Stimulated activated naive B cell treated with anti-CD40 and anti-IgM and Interleukin-4, amounts not matched to agents 10 μg/mL and 1 μg/mL and 100 μg/mL, for 72 hours (primary cell): Measurements from ENCODE around the gene RAB7B.

Source experiments
- ATAC-seq, 2 donors: fragments of 150-1000 bp; cut with Tn5 transposase; replicated peaks; 2 replicates each; pipeline ENCODE4 v1.10.0; 2021; ENCODE audit warnings: moderate library complexity in 1 of 2
- DNase-seq: peaks from one replicate; pipeline ENCODE4 v3.0.0; 2021
- H3K27ac Mint-ChIP-seq: one replicate; pipeline ENCODE4 v1.8.0; 2022; ENCODE audit warnings: mild to moderate bottlenecking, mixed read lengths
- H3K27me3 Mint-ChIP-seq, 2 donors: one replicate each; pipeline ENCODE4 v1.8.0; 2022; ENCODE audit warnings: mixed read lengths in 2 of 2
- H3K36me3 Mint-ChIP-seq, 2 donors: one replicate each; pipeline ENCODE4 v1.8.0; 2022; ENCODE audit warnings: mixed read lengths in 2 of 2, mild to moderate bottlenecking in 1 of 2
- H3K4me1 Mint-ChIP-seq, 2 donors: one replicate each; pipeline ENCODE4 v1.8.0; 2022; ENCODE audit warnings: mixed read lengths in 2 of 2, mild to moderate bottlenecking in 1 of 2
- H3K4me3 Mint-ChIP-seq, 2 donors: one replicate each; pipeline ENCODE4 v1.8.0; 2022; ENCODE audit warnings: mild to moderate bottlenecking in 2 of 2, mixed read lengths in 2 of 2, moderate library complexity in 1 of 2
- H3K9me3 Mint-ChIP-seq, 2 donors: one replicate each; pipeline ENCODE4 v1.8.0; 2022; ENCODE audit warnings: mixed read lengths in 2 of 2, mild to moderate bottlenecking in 1 of 2

RAB7B gene

GRCh38 chr1:205948886-205949285 lies 54.3 kb downstream of the RAB7B start:
- no peaks in the 10 kb centered on the region for H3K36me3 Mint-ChIP-seq
- DNase-seq = no peak
- H3K4me3 Mint-ChIP-seq = no peak overlapping the region
- peaks cover 1 to 3% of the 10 kb centered on the region in 2 donors for H3K27me3 Mint-ChIP-seq
- no peaks in the 10 kb centered on the region for H3K9me3 Mint-ChIP-seq
- ATAC-seq = no peak
- H3K27ac Mint-ChIP-seq = no peak overlapping the region
- H3K4me1 Mint-ChIP-seq = peaks cover 6 to 7% of the 10 kb centered on the region in 2 donors

- Mint-ChIP-seq H3K27ac (no peak overlapping the region), H3K27me3 (peaks cover 10 to 11% of the 10 kb centered on the region in 2 donors), H3K4me1 (peaks cover 6 to 12% of the 10 kb centered on the region in 2 donors), H3K36me3 (no peaks in the 10 kb centered on the region), H3K4me3 (no peak overlapping the region), H3K9me3 (no peaks in the 10 kb centered on the region)
- peak; percentile 48 to 62 for ATAC-seq
- no peak for DNase-seq
Observed at GRCh38 chr1:205948039-205948438, 55.2 kb downstream of the RAB7B start.

GRCh38 chr1:205947024-205947423 lies 56.2 kb downstream of the RAB7B start:
- Mint-ChIP-seq H3K4me1 (peaks cover 8 to 12% of the 10 kb centered on the region in 2 donors), H3K27ac (no peak overlapping the region), H3K9me3 (no peaks in the 10 kb centered on the region), H3K27me3 (peaks cover 20 to 21% of the 10 kb centered on the region in 2 donors), H3K4me3 (no peak overlapping the region), H3K36me3 (no peaks in the 10 kb centered on the region)
- DNase-seq (no peak), ATAC-seq (no peak)

GRCh38 chr1:205945069-205945468 lies 58.1 kb downstream of the RAB7B start:
- Mint-ChIP-seq H3K27me3 (peaks cover 33 to 36% of the 10 kb centered on the region in 2 donors), H3K27ac (no peak overlapping the region), H3K4me3 (no peak overlapping the region), H3K36me3 (no peaks in the 10 kb centered on the region), H3K9me3 (no peaks in the 10 kb centered on the region), H3K4me1 (peaks cover 8 to 12% of the 10 kb centered on the region in 2 donors)
- ATAC-seq (no peak), DNase-seq (no peak)

- no peak overlapping the region for H3K4me3 Mint-ChIP-seq
- DNase-seq (no peak), ATAC-seq (no peak)
- H3K27ac Mint-ChIP-seq = no peak overlapping the region
- no peaks in the 10 kb centered on the region for H3K36me3 Mint-ChIP-seq
- H3K4me1 Mint-ChIP-seq = peaks cover 10 to 17% of the 10 kb centered on the region in 2 donors
- H3K9me3 Mint-ChIP-seq = no peaks in the 10 kb centered on the region
- peaks cover 39 to 41% of the 10 kb centered on the region in 2 donors for H3K27me3 Mint-ChIP-seq
Observed at GRCh38 chr1:205944525-205944924, 58.7 kb downstream of the RAB7B start.

GRCh38 chr1:205943245-205943644 lies 60.0 kb downstream of the RAB7B start, which contains the start of gene SLC26A9:
Gene SLC26A9 (minus strand): TSS chr1:205943456. CDS start chr1:205935820, 7,636 bp downstream.
- Mint-ChIP-seq H3K4me3 (no peak within 1 kb of the TSS), H3K27ac (no peak within 1 kb of the TSS), H3K9me3 (no peaks in the 10 kb centered on the region), H3K4me1 (peaks cover 9 to 16% of the 10 kb centered on the region in 2 donors), H3K36me3 (no peaks in the 10 kb centered on the region), H3K27me3 (peaks cover 48 to 50% of the 10 kb centered on the region in 2 donors)
- ATAC-seq (no peak), DNase-seq (no peak)

- Mint-ChIP-seq H3K27me3 (peaks cover 53 to 54% of the 10 kb centered on the region in 2 donors), H3K27ac (no peak overlapping the region), H3K9me3 (no peaks in the 10 kb centered on the region)
Observed at GRCh38 chr1:205942631-205943159, 60.5 kb downstream of the RAB7B start.

GRCh38 chr1:205940710-205941109 lies 62.5 kb downstream of the RAB7B start:
- no peaks in the 10 kb centered on the region for H3K9me3 Mint-ChIP-seq
- ATAC-seq = no peak
- no peak overlapping the region for H3K4me3 Mint-ChIP-seq
- H3K27me3 Mint-ChIP-seq = peaks cover 58 to 69% of the 10 kb centered on the region in 2 donors
- H3K27ac Mint-ChIP-seq = no peak overlapping the region
- H3K36me3 Mint-ChIP-seq = no peaks in the 10 kb centered on the region
- H3K4me1 Mint-ChIP-seq = peaks cover 4 to 10% of the 10 kb centered on the region in 2 donors
- no peak for DNase-seq

More at GRCh38 chr1:205942631-205943159, 60.5 kb downstream of the RAB7B start:
- Mint-ChIP-seq H3K4me1 (peaks cover 6 to 10% of the 10 kb centered on the region in 2 donors), H3K4me3 (no peak overlapping the region), H3K36me3 (no peaks in the 10 kb centered on the region)
- no peak for ATAC-seq
- no peak for DNase-seq

- H3K27me3 Mint-ChIP-seq = peaks cover 58 to 70% of the 10 kb centered on the region in 2 donors
- peak; percentile 45 to 65 for ATAC-seq
Observed at GRCh38 chr1:205939690-205940330, 63.4 kb downstream of the RAB7B start.

GRCh38 chr1:205938682-205939081 lies 64.5 kb downstream of the RAB7B start:
- Mint-ChIP-seq H3K4me1 (peaks cover 4 to 10% of the 10 kb centered on the region in 2 donors), H3K27ac (no peak overlapping the region), H3K27me3 (peaks cover 56 to 65% of the 10 kb centered on the region in 2 donors), H3K36me3 (no peaks in the 10 kb centered on the region), H3K4me3 (no peak overlapping the region), H3K9me3 (no peaks in the 10 kb centered on the region)
- ATAC-seq (no peak), DNase-seq (no peak)

More at GRCh38 chr1:205939690-205940330, 63.4 kb downstream of the RAB7B start:
- Mint-ChIP-seq H3K4me3 (no peak overlapping the region), H3K4me1 (peaks cover 4 to 10% of the 10 kb centered on the region in 2 donors), H3K9me3 (no peaks in the 10 kb centered on the region), H3K27ac (no peak overlapping the region), H3K36me3 (no peaks in the 10 kb centered on the region)
- no peak for DNase-seq

- ATAC-seq = no peak
- H3K27ac Mint-ChIP-seq = no peak overlapping the region
- H3K27me3 Mint-ChIP-seq = peaks cover 43 to 48% of the 10 kb centered on the region in 2 donors
- H3K9me3 Mint-ChIP-seq = no peaks in the 10 kb centered on the region
- H3K36me3 Mint-ChIP-seq = no peaks in the 10 kb centered on the region
- DNase-seq = no peak
- H3K4me1 Mint-ChIP-seq = peaks cover 2 to 6% of the 10 kb centered on the region in 2 donors
- H3K4me3 Mint-ChIP-seq = no peak overlapping the region
Observed at GRCh38 chr1:205936846-205937586, 66.2 kb downstream of the RAB7B start.

- Mint-ChIP-seq H3K36me3 (no peaks in the 10 kb centered on the region), H3K4me1 (peaks cover 2 to 6% of the 10 kb centered on the region in 2 donors), H3K27ac (no peak overlapping the region), H3K4me3 (no peak overlapping the region), H3K9me3 (no peaks in the 10 kb centered on the region), H3K27me3 (peaks cover 36 to 41% of the 10 kb centered on the region in 2 donors)
- ATAC-seq (no peak), DNase-seq (no peak)
Observed at GRCh38 chr1:205936311-205936710, 66.9 kb downstream of the RAB7B start.

GRCh38 chr1:205935869-205936268 lies 67.3 kb downstream of the RAB7B start:
- Mint-ChIP-seq H3K4me3 (no peak overlapping the region), H3K4me1 (peaks cover 2 to 6% of the 10 kb centered on the region in 2 donors), H3K27me3 (peaks cover 35 to 40% of the 10 kb centered on the region in 2 donors), H3K36me3 (no peaks in the 10 kb centered on the region), H3K27ac (peak overlapping the region; percentile 27), H3K9me3 (no peaks in the 10 kb centered on the region)
- DNase-seq = no peak
- ATAC-seq = no peak

- H3K4me3 Mint-ChIP-seq = no peak overlapping the region
- ATAC-seq = no peak
- no peak for DNase-seq
- no peaks in the 10 kb centered on the region for H3K36me3 Mint-ChIP-seq
- H3K27me3 Mint-ChIP-seq = peaks cover 27 to 31% of the 10 kb centered on the region in 2 donors
- H3K4me1 Mint-ChIP-seq = peaks cover 0 to 2% of the 10 kb centered on the region in 2 donors
- H3K27ac Mint-ChIP-seq = no peak overlapping the region
- H3K9me3 Mint-ChIP-seq = no peaks in the 10 kb centered on the region
Observed at GRCh38 chr1:205934788-205935187, 68.4 kb downstream of the RAB7B start.
